Measurements from ENCODE around the gene TMED8.
A peak's percentile ranks its signal among the peaks of the same experiment; 100 is the strongest.
"Not testable (repeated sequence)": the region's sequence is repeated elsewhere in the genome, so short reads cannot be mapped to it uniquely, and the experiment has no call there.

TMED8 gene
- total RNA-seq, result 38.8 to 46.0 (median 42.4) reads per million in 3 donors

- H3K36me3 ChIP-seq (ENCODE audit: control insufficient read depth, insufficient read depth, low read length), result no peaks in the 10 kb centered on the region
- peaks cover 10% of the 10 kb centered on the region for H3K4me1 ChIP-seq (ENCODE audit: control insufficient read depth, insufficient read depth, low read length, poor library complexity, severe bottlenecking)
- H3K27ac ChIP-seq (ENCODE audit: insufficient read depth, low read length, poor library complexity, severe bottlenecking), result peak within 1 kb of the TSS; percentile 86
- no peaks in the 10 kb centered on the region for H3K9me3 ChIP-seq (ENCODE audit: control insufficient read depth, low read length)
- peak; percentile 63 to 80 (median 76) for DNase-seq
- peak within 1 kb of the TSS; percentile 94 for H3K4me3 ChIP-seq (ENCODE audit: insufficient read depth, low read depth, low read length, poor library complexity, severe bottlenecking)
- no peaks in the 10 kb centered on the region for H3K27me3 ChIP-seq (replicated peaks; ENCODE audit: control insufficient read depth, insufficient read depth, low read length, poor library complexity, severe bottlenecking)
Measured at GRCh38 chr14:77376771-77377501, at the start of gene TMED8, which contains the start of gene SAMD15. Gene TMED8 (minus strand): TSS chr14:77377094. CDS start chr14:77377053, 41 bp downstream. Gene SAMD15 (plus strand): TSS chr14:77377379. CDS start chr14:77377419, 40 bp downstream.

GRCh38 chr14:77426396-77426795, 49.5 kb upstream of the TMED8 start:
- peaks cover 50% of the 10 kb centered on the region for H3K36me3 ChIP-seq (ENCODE audit: control insufficient read depth, insufficient read depth, low read length)
- H3K4me3 ChIP-seq (ENCODE audit: insufficient read depth, low read depth, low read length, poor library complexity, severe bottlenecking), result no peak overlapping the region
- DNase-seq, result no peak
- no peaks in the 10 kb centered on the region for H3K27me3 ChIP-seq (replicated peaks; ENCODE audit: control insufficient read depth, insufficient read depth, low read length, poor library complexity, severe bottlenecking)
- H3K9me3 ChIP-seq (ENCODE audit: control insufficient read depth, low read length), result no peaks in the 10 kb centered on the region
- no peaks in the 10 kb centered on the region for H3K4me1 ChIP-seq (ENCODE audit: control insufficient read depth, insufficient read depth, low read length, poor library complexity, severe bottlenecking)
- no peak overlapping the region for H3K27ac ChIP-seq (ENCODE audit: insufficient read depth, low read length, poor library complexity, severe bottlenecking)

- H3K4me1 ChIP-seq (ENCODE audit: control insufficient read depth, insufficient read depth, low read length, poor library complexity, severe bottlenecking), result no peaks in the 10 kb centered on the region
- H3K27ac ChIP-seq (ENCODE audit: insufficient read depth, low read length, poor library complexity, severe bottlenecking), result no peak overlapping the region
- DNase-seq, result no peak
- no peaks in the 10 kb centered on the region for H3K9me3 ChIP-seq (ENCODE audit: control insufficient read depth, low read length)
- no peak overlapping the region for H3K4me3 ChIP-seq (ENCODE audit: insufficient read depth, low read depth, low read length, poor library complexity, severe bottlenecking)
- H3K36me3 ChIP-seq (ENCODE audit: control insufficient read depth, insufficient read depth, low read length), result peaks cover 49% of the 10 kb centered on the region
- no peaks in the 10 kb centered on the region for H3K27me3 ChIP-seq (replicated peaks; ENCODE audit: control insufficient read depth, insufficient read depth, low read length, poor library complexity, severe bottlenecking)
Measured at GRCh38 chr14:77424862-77425261, 48.0 kb upstream of the TMED8 start.

GRCh38 chr14:77423423-77423822, 46.5 kb upstream of the TMED8 start, which contains the start of gene NOXRED1:
Gene NOXRED1 (minus strand): TSS chr14:77423523. CDS start chr14:77422889, 634 bp downstream.
- H3K4me3 ChIP-seq (ENCODE audit: insufficient read depth, low read depth, low read length, poor library complexity, severe bottlenecking), result no peak within 1 kb of the TSS
- H3K36me3 ChIP-seq (ENCODE audit: control insufficient read depth, insufficient read depth, low read length), result peaks cover 39% of the 10 kb centered on the region
- no peak within 1 kb of the TSS for H3K27ac ChIP-seq (ENCODE audit: insufficient read depth, low read length, poor library complexity, severe bottlenecking)
- H3K9me3 ChIP-seq (ENCODE audit: control insufficient read depth, low read length), result no peaks in the 10 kb centered on the region
- no peaks in the 10 kb centered on the region for H3K27me3 ChIP-seq (replicated peaks; ENCODE audit: control insufficient read depth, insufficient read depth, low read length, poor library complexity, severe bottlenecking)
- DNase-seq, result no peak
- H3K4me1 ChIP-seq (ENCODE audit: control insufficient read depth, insufficient read depth, low read length, poor library complexity, severe bottlenecking), result no peaks in the 10 kb centered on the region

- Histone ChIP-seq H3K4me1 (ENCODE audit: control insufficient read depth, insufficient read depth, low read length, poor library complexity, severe bottlenecking) (no peaks in the 10 kb centered on the region), H3K36me3 (ENCODE audit: control insufficient read depth, insufficient read depth, low read length) (peaks cover 16% of the 10 kb centered on the region), H3K4me3 (ENCODE audit: insufficient read depth, low read depth, low read length, poor library complexity, severe bottlenecking) (no peak overlapping the region), H3K9me3 (ENCODE audit: control insufficient read depth, low read length) (no peaks in the 10 kb centered on the region), H3K27ac (ENCODE audit: insufficient read depth, low read length, poor library complexity, severe bottlenecking) (no peak overlapping the region), H3K27me3 (replicated peaks; ENCODE audit: control insufficient read depth, insufficient read depth, low read length, poor library complexity, severe bottlenecking) (no peaks in the 10 kb centered on the region)
- DNase-seq, result no peak
Measured at GRCh38 chr14:77421201-77421600, 44.3 kb upstream of the TMED8 start.

GRCh38 chr14:77416836-77417235, 39.9 kb upstream of the TMED8 start:
- Histone ChIP-seq H3K27me3 (replicated peaks; ENCODE audit: control insufficient read depth, insufficient read depth, low read length, poor library complexity, severe bottlenecking) (no peaks in the 10 kb centered on the region), H3K27ac (ENCODE audit: insufficient read depth, low read length, poor library complexity, severe bottlenecking) (no peak overlapping the region), H3K9me3 (ENCODE audit: control insufficient read depth, low read length) (no peaks in the 10 kb centered on the region), H3K4me1 (ENCODE audit: control insufficient read depth, insufficient read depth, low read length, poor library complexity, severe bottlenecking) (no peaks in the 10 kb centered on the region), H3K4me3 (ENCODE audit: insufficient read depth, low read depth, low read length, poor library complexity, severe bottlenecking) (no peak overlapping the region), H3K36me3 (ENCODE audit: control insufficient read depth, insufficient read depth, low read length) (no peaks in the 10 kb centered on the region)
- no peak for DNase-seq

GRCh38 chr14:77416098-77416497, 39.2 kb upstream of the TMED8 start:
- not testable (repeated sequence) for H3K4me1 ChIP-seq (ENCODE audit: control insufficient read depth, insufficient read depth, low read length, poor library complexity, severe bottlenecking); H3K4me3 ChIP-seq (ENCODE audit: insufficient read depth, low read depth, low read length, poor library complexity, severe bottlenecking); H3K9me3 ChIP-seq (ENCODE audit: control insufficient read depth, low read length); H3K36me3 ChIP-seq (ENCODE audit: control insufficient read depth, insufficient read depth, low read length); DNase-seq; H3K27me3 ChIP-seq (replicated peaks; ENCODE audit: control insufficient read depth, insufficient read depth, low read length, poor library complexity, severe bottlenecking); H3K27ac ChIP-seq (ENCODE audit: insufficient read depth, low read length, poor library complexity, severe bottlenecking)

- H3K9me3 ChIP-seq (ENCODE audit: control insufficient read depth, low read length); DNase-seq; H3K4me1 ChIP-seq (ENCODE audit: control insufficient read depth, insufficient read depth, low read length, poor library complexity, severe bottlenecking); H3K27me3 ChIP-seq (replicated peaks; ENCODE audit: control insufficient read depth, insufficient read depth, low read length, poor library complexity, severe bottlenecking); H3K27ac ChIP-seq (ENCODE audit: insufficient read depth, low read length, poor library complexity, severe bottlenecking); H3K36me3 ChIP-seq (ENCODE audit: control insufficient read depth, insufficient read depth, low read length); H3K4me3 ChIP-seq (ENCODE audit: insufficient read depth, low read depth, low read length, poor library complexity, severe bottlenecking): not testable (repeated sequence)
Measured at GRCh38 chr14:77415403-77416030, 38.6 kb upstream of the TMED8 start.

GRCh38 chr14:77409131-77409533, 32.2 kb upstream of the TMED8 start:
- Histone ChIP-seq H3K4me3 (ENCODE audit: insufficient read depth, low read depth, low read length, poor library complexity, severe bottlenecking) (no peak overlapping the region), H3K36me3 (ENCODE audit: control insufficient read depth, insufficient read depth, low read length) (no peaks in the 10 kb centered on the region), H3K27ac (ENCODE audit: insufficient read depth, low read length, poor library complexity, severe bottlenecking) (no peak overlapping the region), H3K27me3 (replicated peaks; ENCODE audit: control insufficient read depth, insufficient read depth, low read length, poor library complexity, severe bottlenecking) (no peaks in the 10 kb centered on the region), H3K9me3 (ENCODE audit: control insufficient read depth, low read length) (no peaks in the 10 kb centered on the region), H3K4me1 (ENCODE audit: control insufficient read depth, insufficient read depth, low read length, poor library complexity, severe bottlenecking) (no peaks in the 10 kb centered on the region)
- DNase-seq, result no peak

- no peak for DNase-seq
- Histone ChIP-seq H3K4me3 (ENCODE audit: insufficient read depth, low read depth, low read length, poor library complexity, severe bottlenecking) (no peak overlapping the region), H3K4me1 (ENCODE audit: control insufficient read depth, insufficient read depth, low read length, poor library complexity, severe bottlenecking) (no peaks in the 10 kb centered on the region), H3K27me3 (replicated peaks; ENCODE audit: control insufficient read depth, insufficient read depth, low read length, poor library complexity, severe bottlenecking) (no peaks in the 10 kb centered on the region), H3K9me3 (ENCODE audit: control insufficient read depth, low read length) (no peaks in the 10 kb centered on the region), H3K27ac (ENCODE audit: insufficient read depth, low read length, poor library complexity, severe bottlenecking) (no peak overlapping the region), H3K36me3 (ENCODE audit: control insufficient read depth, insufficient read depth, low read length) (no peaks in the 10 kb centered on the region)
Measured at GRCh38 chr14:77407158-77407557, 30.3 kb upstream of the TMED8 start.

Data from effector memory CD4-positive, alpha-beta T cell (primary cell).